ENCODE data around the gene DPEP1. TPM values are rescaled to one million over a fixed set of nuclear protein-coding genes. Genes with fewer than 3 reads are reported as not detected.

The DPEP1 gene
- total and polyA plus RNA-seq, 4 donors: 0.14 to 0.83 (median 0.45) TPM

- no peak for DNase-seq (ENCODE audit: low spot score)
- no peaks in the 10 kb centered on the region for H3K27me3 ChIP-seq (ENCODE audit: control insufficient read depth in 4 of 4, insufficient read depth in 4 of 4, low read length in 3 of 4)
- H3K27ac ChIP-seq (ENCODE audit: low read depth in 1 of 2, low read length in 2 of 2): no peak overlapping the region
- H3K9ac ChIP-seq (ENCODE audit: low read depth in 1 of 2, low read length in 2 of 2): no peak overlapping the region
- WGBS: 95% methylated on average over 26 of the region's 26 CpGs
- no peaks in the 10 kb centered on the region for H3K36me3 ChIP-seq (ENCODE audit: control insufficient read depth in 4 of 4, insufficient read depth in 3 of 4, low read depth in 1 of 4, low read length in 3 of 4)
- H3K4me3 ChIP-seq (ENCODE audit: low read depth in 1 of 3, low read length in 3 of 3): no peak overlapping the region
- no peaks in the 10 kb centered on the region for H3K4me1 ChIP-seq (ENCODE audit: control insufficient read depth in 4 of 4, insufficient read depth in 4 of 4, low read length in 3 of 4)
- TF ChIP-seq TAF1 (conservative IDR thresholded peaks at IDR 0.05): no peak
- TF ChIP-seq FOXA1 (IDR thresholded peaks at IDR 0.05): no peak
- TF ChIP-seq EGR1 (IDR thresholded peaks at IDR 0.05; ENCODE audit: low read depth in 2 of 2): no peak
- TF ChIP-seq, protein P1, sequence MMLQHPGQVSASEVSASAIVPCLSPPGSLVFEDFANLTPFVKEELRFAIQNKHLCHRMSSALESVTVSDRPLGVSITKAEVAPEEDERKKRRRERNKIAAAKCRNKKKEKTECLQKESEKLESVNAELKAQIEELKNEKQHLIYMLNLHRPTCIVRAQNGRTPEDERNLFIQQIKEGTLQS (IDR thresholded peaks at IDR 0.05): no peak
- TF ChIP-seq, protein P2, sequence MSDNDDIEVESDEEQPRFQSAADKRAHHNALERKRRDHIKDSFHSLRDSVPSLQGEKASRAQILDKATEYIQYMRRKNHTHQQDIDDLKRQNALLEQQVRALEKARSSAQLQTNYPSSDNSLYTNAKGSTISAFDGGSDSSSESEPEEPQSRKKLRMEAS (IDR thresholded peaks at IDR 0.05): no peak
- TF ChIP-seq SP1 (IDR thresholded peaks at IDR 0.05): no peak
- H3K9me3 ChIP-seq (ENCODE audit: control insufficient read depth in 4 of 4, low read length in 3 of 4): no peaks in the 10 kb centered on the region
Measured at GRCh38 chr16:89588413-89589109, 24.9 kb upstream of the DPEP1 start.

DNA sequence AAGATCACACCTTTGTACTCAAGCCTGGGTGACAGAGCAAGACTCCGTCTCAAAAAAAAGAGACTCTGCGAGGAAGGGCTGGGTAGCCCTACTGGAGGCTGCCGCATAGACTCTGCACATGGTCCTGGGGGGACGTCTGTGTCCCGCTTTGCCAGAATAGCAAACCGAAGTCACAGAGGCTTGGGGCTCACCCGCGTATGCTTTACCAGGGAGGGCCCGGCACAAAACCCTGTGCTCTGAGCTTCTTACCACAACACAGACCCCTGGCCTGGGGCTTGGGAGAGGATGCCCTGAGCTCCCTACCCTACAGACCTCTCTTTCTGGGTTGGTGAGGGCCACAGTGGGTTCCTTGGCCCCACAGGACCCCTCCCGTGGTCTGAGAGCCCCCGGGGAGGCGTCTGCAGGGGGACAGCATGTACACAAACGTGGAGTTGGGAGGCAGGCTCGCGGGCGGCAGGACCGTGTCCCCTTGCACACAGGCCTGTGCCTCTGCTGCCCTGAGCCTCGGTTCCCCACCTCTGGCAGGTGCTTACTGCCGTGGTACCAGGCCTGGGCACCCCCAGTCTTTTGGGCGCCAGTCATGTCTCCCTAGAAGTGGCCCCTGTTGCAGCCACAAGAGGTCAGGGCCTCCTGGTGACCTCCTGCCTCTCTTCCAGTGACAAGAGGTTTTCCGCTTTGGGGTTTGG, 24.1 kb upstream of the DPEP1 start:
- Histone ChIP-seq H3K27ac (ENCODE audit: low read depth in 1 of 2, low read length in 2 of 2) (no peak overlapping the region), H3K9me3 (ENCODE audit: control insufficient read depth in 4 of 4, low read length in 3 of 4) (no peaks in the 10 kb centered on the region), H3K4me1 (ENCODE audit: control insufficient read depth in 4 of 4, insufficient read depth in 4 of 4, low read length in 3 of 4) (no peaks in the 10 kb centered on the region), H3K27me3 (ENCODE audit: control insufficient read depth in 4 of 4, insufficient read depth in 4 of 4, low read length in 3 of 4) (no peaks in the 10 kb centered on the region), H3K4me3 (ENCODE audit: low read depth in 1 of 3, low read length in 3 of 3) (no peak overlapping the region), H3K9ac (ENCODE audit: low read depth in 1 of 2, low read length in 2 of 2) (no peak overlapping the region), H3K36me3 (ENCODE audit: control insufficient read depth in 4 of 4, insufficient read depth in 3 of 4, low read depth in 1 of 4, low read length in 3 of 4) (no peaks in the 10 kb centered on the region)
- WGBS: 95% methylated on average over 21 of the region's 21 CpGs
- TF ChIP-seq, protein P1 (IDR thresholded peaks at IDR 0.05): no peak
- TF ChIP-seq EGR1 (IDR thresholded peaks at IDR 0.05; ENCODE audit: low read depth in 2 of 2) (no peak), NR2F2 (IDR thresholded peaks at IDR 0.05) (no peak), FOXA1 (IDR thresholded peaks at IDR 0.05) (no peak), RAD21 (IDR thresholded peaks at IDR 0.05) (no peak)
- no peak for DNase-seq (ENCODE audit: low spot score)

GRCh38 chr16:89593841-89594240, 19.6 kb upstream of the DPEP1 start:
- 83% methylated on average over 15 of the region's 15 CpGs for WGBS
- DNase-seq (ENCODE audit: low spot score): no peak
- TF ChIP-seq FOXA2 (IDR thresholded peaks at IDR 0.05): no peak
- no peak for TF ChIP-seq RAD21 (IDR thresholded peaks at IDR 0.05)

DNA sequence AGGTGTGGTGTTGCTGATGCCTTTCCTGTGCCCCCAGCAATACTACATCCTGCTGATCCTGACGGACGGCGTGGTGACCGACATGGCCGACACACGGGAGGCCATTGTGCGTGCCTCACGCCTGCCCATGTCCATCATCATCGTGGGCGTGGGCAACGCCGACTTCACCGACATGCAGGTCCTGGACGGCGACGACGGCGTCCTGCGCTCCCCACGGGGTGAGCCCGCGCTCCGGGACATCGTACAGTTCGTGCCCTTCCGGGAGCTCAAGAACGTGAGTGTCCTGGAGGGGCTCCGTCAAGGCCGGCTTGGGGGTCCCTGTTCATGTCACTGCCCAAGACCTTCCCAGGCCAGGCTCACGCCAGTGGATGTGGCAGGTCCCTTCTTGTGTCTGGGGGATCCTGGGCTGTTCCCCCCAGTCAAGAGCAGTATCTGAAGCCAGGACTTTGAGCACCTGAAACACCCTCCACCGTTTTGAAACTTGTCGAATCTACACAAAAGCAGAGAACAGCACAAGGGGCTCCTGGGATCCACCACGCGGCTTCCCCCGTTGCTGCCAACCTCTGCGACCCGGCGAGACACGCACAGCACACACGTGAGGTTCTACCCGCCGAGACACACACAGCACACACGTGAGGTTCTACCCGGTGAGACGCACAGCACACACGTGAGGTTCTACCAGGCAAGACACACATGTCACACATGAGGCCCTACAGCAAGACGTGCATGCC, 17.9 kb upstream of the DPEP1 start:
- no peaks in the 10 kb centered on the region for H3K9me3 ChIP-seq (ENCODE audit: control insufficient read depth in 4 of 4, low read length in 3 of 4)
- H3K4me3 ChIP-seq (ENCODE audit: low read depth in 1 of 3, low read length in 3 of 3): no peak overlapping the region
- no peaks in the 10 kb centered on the region for H3K4me1 ChIP-seq (ENCODE audit: control insufficient read depth in 4 of 4, insufficient read depth in 4 of 4, low read length in 3 of 4)
- no peaks in the 10 kb centered on the region for H3K36me3 ChIP-seq (ENCODE audit: control insufficient read depth in 4 of 4, insufficient read depth in 3 of 4, low read depth in 1 of 4, low read length in 3 of 4)
- no peaks in the 10 kb centered on the region for H3K27me3 ChIP-seq (ENCODE audit: control insufficient read depth in 4 of 4, insufficient read depth in 4 of 4, low read length in 3 of 4)
- H3K27ac ChIP-seq (ENCODE audit: low read depth in 1 of 2, low read length in 2 of 2): no peak overlapping the region
- WGBS: 95% methylated on average over 47 of the region's 47 CpGs
- no peak overlapping the region for H3K9ac ChIP-seq (ENCODE audit: low read depth in 1 of 2, low read length in 2 of 2)
- DNase-seq (ENCODE audit: low spot score): no peak
- no peak for TF ChIP-seq FOXA2 (IDR thresholded peaks at IDR 0.05)
- no peak for TF ChIP-seq NR2F2 (IDR thresholded peaks at IDR 0.05)
- TF ChIP-seq CTCF (IDR thresholded peaks at IDR 0.05; ENCODE audit: low read depth, low read length, missing input control): no peak
- no peak for TF ChIP-seq TAF1 (conservative IDR thresholded peaks at IDR 0.05)
- no peak for TF ChIP-seq SP1 (IDR thresholded peaks at IDR 0.05)
- TF ChIP-seq JUND (IDR thresholded peaks at IDR 0.05): no peak
- TF ChIP-seq HNF4G (IDR thresholded peaks at IDR 0.05): no peak
- TF ChIP-seq GABPA (IDR thresholded peaks at IDR 0.05 in 1 of 2, conservative IDR thresholded peaks at IDR 0.05 in 1 of 2): no peak
- no peak for TF ChIP-seq EGR1 (IDR thresholded peaks at IDR 0.05; ENCODE audit: low read depth in 2 of 2)
- TF ChIP-seq, protein P2 (IDR thresholded peaks at IDR 0.05): no peak

More at GRCh38 chr16:89593841-89594240, 19.6 kb upstream of the DPEP1 start:
- Histone ChIP-seq H3K27ac (ENCODE audit: low read depth in 1 of 2, low read length in 2 of 2) (no peak overlapping the region), H3K9me3 (ENCODE audit: control insufficient read depth in 4 of 4, low read length in 3 of 4) (no peaks in the 10 kb centered on the region), H3K27me3 (ENCODE audit: control insufficient read depth in 4 of 4, insufficient read depth in 4 of 4, low read length in 3 of 4) (no peaks in the 10 kb centered on the region), H3K9ac (ENCODE audit: low read depth in 1 of 2, low read length in 2 of 2) (no peak overlapping the region), H3K4me1 (ENCODE audit: control insufficient read depth in 4 of 4, insufficient read depth in 4 of 4, low read length in 3 of 4) (no peaks in the 10 kb centered on the region), H3K36me3 (ENCODE audit: control insufficient read depth in 4 of 4, insufficient read depth in 3 of 4, low read depth in 1 of 4, low read length in 3 of 4) (no peaks in the 10 kb centered on the region), H3K4me3 (ENCODE audit: low read depth in 1 of 3, low read length in 3 of 3) (no peak overlapping the region)

Measured in liver (tissue), 9 donors.